Left renal pelvis (tissue), 4 donors: ENCODE data around the gene LINC01488. TPM values are rescaled to one million over a fixed set of nuclear protein-coding genes. Genes with fewer than 3 reads are reported as not detected.

Experiments
- DNase-seq, 4 donors: peaks; one replicate each; pipeline ENCODE4 v3.0.0-alpha.2; 2013; ENCODE audit warnings: low read depth in 4 of 4, low spot score in 3 of 4
- polyA plus RNA-seq, 4 donors: library from polyadenylated mRNA; unstranded; fragments of 120-200 nt; gene quantifications; one replicate each; pipeline ENCODE4 v1.2.1, GENCODE V29; 2013; ENCODE audit not compliant: insufficient read length in 4 of 4

LINC01488 gene
- polyA plus RNA-seq, 4 donors, result 0.04 to 0.05 TPM; not detected in 2

GRCh38 chr11:69444381-69445130, 36.9 kb upstream of the LINC01488 start:
- DNase-seq, result no peak

- no peak for DNase-seq
Observed at GRCh38 chr11:69445131-69445470, 36.4 kb upstream of the LINC01488 start.

GRCh38 chr11:69446108-69446507, 35.4 kb upstream of the LINC01488 start:
- no peak for DNase-seq

GRCh38 chr11:69447786-69448185, 33.7 kb upstream of the LINC01488 start:
- DNase-seq, result no peak

- no peak for DNase-seq
Observed at GRCh38 chr11:69448471-69449284, 32.8 kb upstream of the LINC01488 start.

GRCh38 chr11:69449320-69450063, 32.0 kb upstream of the LINC01488 start:
- no peak for DNase-seq

- DNase-seq, result no peak
Observed at GRCh38 chr11:69450064-69450856, 31.2 kb upstream of the LINC01488 start.

- no peak for DNase-seq
Observed at GRCh38 chr11:69450857-69451220, 30.6 kb upstream of the LINC01488 start.

GRCh38 chr11:69451289-69451688, 30.2 kb upstream of the LINC01488 start:
- no peak for DNase-seq

- no peak for DNase-seq
Observed at GRCh38 chr11:69452206-69452987, 29.1 kb upstream of the LINC01488 start.

- no peak for DNase-seq
Observed at GRCh38 chr11:69453151-69453550, 28.3 kb upstream of the LINC01488 start.

- DNase-seq, result no peak
Observed at GRCh38 chr11:69454018-69454417, 27.4 kb upstream of the LINC01488 start.

- no peak for DNase-seq
Observed at GRCh38 chr11:69455969-69456368, 25.5 kb upstream of the LINC01488 start.

- no peak for DNase-seq
Observed at GRCh38 chr11:69456712-69457111, 24.8 kb upstream of the LINC01488 start.

- DNase-seq, result no peak
Observed at GRCh38 chr11:69459848-69460539, 21.5 kb upstream of the LINC01488 start.

GRCh38 chr11:69460540-69461257, 20.8 kb upstream of the LINC01488 start:
- DNase-seq, result no peak

GRCh38 chr11:69461272-69461962, 20.0 kb upstream of the LINC01488 start:
- DNase-seq, result no peak
